Endothelial cell of umbilical vein (primary cell): Measurements from ENCODE around the gene USP36. TPM values are rescaled to one million over a fixed set of nuclear protein-coding genes. Genes with fewer than 3 reads are reported as not detected.

Experiments
- BruUV-seq: library from RNA; stranded (reverse); fragments of 400-500 nt; replicated peaks from 2 replicates; lab custom pipeline; 2021; lab: Mats Ljungman, UMichigan
- CTCF ChIA-PET: fragments of 300-600, 350-600 bp; sonication (Branson Sonifier 250); formaldehyde crosslinking; loops from one replicate; lab custom pipeline; 2021; ENCODE audit warnings: antibody characterized with exemption, inconsistent platforms; lab: Charles Lee
- POLR2A ChIA-PET: fragments of 300-600, 350-600 bp; sonication (Branson Sonifier 250); formaldehyde crosslinking; loops from one replicate; lab custom pipeline; 2021; ENCODE audit warnings: antibody characterized with exemption, inconsistent platforms; lab: Charles Lee
- DNase-seq: peaks from one replicate; pipeline ENCODE4 v3.0.0-alpha.2; 2011; ENCODE audit warnings: low read depth, low spot score
- FAIRE-seq: peaks from 2 replicates; lab custom pipeline; 2011; peaks lifted over from hg19 to GRCh38; lab: Jason Lieb, UNC
- H2AFZ ChIP-seq: 2 replicates; pipeline ENCODE4 v1.6.0; 2012; ENCODE audit warnings: low read depth, low read length, control low read depth, inconsistent platforms
- H3K27ac ChIP-seq: 2 replicates; pipeline ENCODE4 v1.5.1; 2011; ENCODE audit warnings: low read depth, mild to moderate bottlenecking, control low read depth, low read length, moderate library complexity; ENCODE audit not compliant: insufficient read depth
- H3K27me3 ChIP-seq, 2 experiments: 2 replicates each; pipeline versions ENCODE4 v1.6.0 to v1.6.1; 2011; ENCODE audit warnings: low read length in 2 of 2, mixed read lengths in 1 of 2; ENCODE audit not compliant: control insufficient read depth in 2 of 2, insufficient read depth in 2 of 2
- H3K36me3 ChIP-seq, 2 experiments: 2 replicates in 1 of 2; 3 replicates in 1 of 2; pipeline ENCODE4 v1.5.1; 2011; ENCODE audit warnings: low read length in 2 of 2, mild to moderate bottlenecking in 1 of 2, moderate library complexity in 1 of 2; ENCODE audit not compliant: control insufficient read depth in 2 of 2, insufficient read depth in 2 of 2; ENCODE audit errors: extremely low read depth in 1 of 2
- H3K4me1 ChIP-seq: 3 replicates; pipeline ENCODE4 v1.5.1; 2011; ENCODE audit warnings: mild to moderate bottlenecking, low read length; ENCODE audit not compliant: control insufficient read depth, insufficient read depth; ENCODE audit errors: extremely low read depth
- H3K4me2 ChIP-seq: 2 replicates; pipeline ENCODE4 v1.6.1; 2011; ENCODE audit warnings: low read length, control low read depth, mixed read lengths; ENCODE audit not compliant: insufficient read depth
- H3K4me3 ChIP-seq, 3 experiments: fragments of 200-600 bp in 1 of 3; sonication (generic), shearing (Covaris generic) in 1 of 3; replicated peaks in 1 of 3; 2 replicates each; pipeline ENCODE4 v1.5.1; 2011 to 2016; ENCODE audit warnings: control low read depth in 3 of 3, low read length in 3 of 3, mild to moderate bottlenecking in 2 of 3, inconsistent platforms in 1 of 3, low read depth in 1 of 3, moderate library complexity in 1 of 3; ENCODE audit not compliant: insufficient read depth in 1 of 3
- H3K79me2 ChIP-seq: 2 replicates; pipeline ENCODE4 v1.6.0; 2012; ENCODE audit warnings: low read length, inconsistent platforms; ENCODE audit not compliant: control insufficient read depth, insufficient read depth
- H3K9ac ChIP-seq: replicated peaks from 2 replicates; pipeline ENCODE3; 2011; ENCODE audit warnings: low read length, control low read depth; ENCODE audit not compliant: insufficient read depth; ENCODE audit errors: extremely low read depth
- H3K9me1 ChIP-seq: replicated peaks from 3 replicates; pipeline ENCODE4 v1.6.0; 2011; ENCODE audit warnings: mild to moderate bottlenecking, low read length; ENCODE audit not compliant: control insufficient read depth, insufficient read depth; ENCODE audit errors: extremely low read depth
- H3K9me3 ChIP-seq: replicated peaks from 2 replicates; pipeline ENCODE4 v1.5.1; 2012; ENCODE audit warnings: low read length, inconsistent platforms; ENCODE audit not compliant: control insufficient read depth, insufficient read depth
- H4K20me1 ChIP-seq: replicated peaks from 2 replicates; pipeline ENCODE3; 2011; ENCODE audit warnings: mild to moderate bottlenecking, low read length; ENCODE audit not compliant: control insufficient read depth, insufficient read depth; ENCODE audit errors: extremely low read depth
- CTCF ChIP-seq, 2 donors: IDR thresholded peaks; 1 replicate in 1 of 2; 2 replicates in 1 of 2; pipeline ENCODE4 v1.5.1; 2011; ENCODE audit warnings: low read length in 2 of 2, mild to moderate bottlenecking in 2 of 2, moderate library complexity in 2 of 2, control low read depth in 1 of 2, inconsistent platforms in 1 of 2, low read depth in 1 of 2; ENCODE audit not compliant: insufficient read depth in 1 of 2; ENCODE audit errors: extremely low read depth in 1 of 2
- EZH2 ChIP-seq: IDR thresholded peaks from 2 replicates; pipeline ENCODE4 v1.6.1; 2012; ENCODE audit warnings: borderline replicate concordance, low read depth, mild to moderate bottlenecking, moderate library complexity, low read length, inconsistent platforms; ENCODE audit not compliant: severe bottlenecking
- FOS ChIP-seq: IDR thresholded peaks from 2 replicates; pipeline ENCODE4 v1.6.1; 2011; ENCODE audit warnings: mild to moderate bottlenecking, low read length, moderate library complexity, borderline replicate concordance; ENCODE audit not compliant: insufficient read depth
- GATA2 ChIP-seq: IDR thresholded peaks from 2 replicates; pipeline ENCODE4 v1.7.0; 2011; ENCODE audit warnings: low read depth, mild to moderate bottlenecking, moderate library complexity, mixed read lengths, low read length; ENCODE audit not compliant: insufficient read length, insufficient read depth
- JUN ChIP-seq: IDR thresholded peaks from 2 replicates; pipeline ENCODE4 v1.6.1; 2011; ENCODE audit warnings: borderline replicate concordance, low read depth; ENCODE audit not compliant: insufficient read length, insufficient read depth
- MAX ChIP-seq: IDR thresholded peaks from 2 replicates; pipeline ENCODE4 v1.6.1; 2011; ENCODE audit not compliant: insufficient read depth, insufficient read length
- MYC ChIP-seq: IDR thresholded peaks from one replicate; pipeline ENCODE4 v1.6.1; 2011; ENCODE audit warnings: mild to moderate bottlenecking, low read depth, low read length
- POLR2A ChIP-seq: IDR thresholded peaks from 2 replicates; pipeline ENCODE4 v1.6.1; 2012; ENCODE audit warnings: low read depth, mild to moderate bottlenecking, control low read depth, low read length
- POLR2AphosphoS5 ChIP-seq: IDR thresholded peaks from 2 replicates; pipeline ENCODE4 v1.6.1; 2012; ENCODE audit warnings: low read depth, mild to moderate bottlenecking, control low read depth, low read length, moderate library complexity; ENCODE audit not compliant: insufficient read depth
- dilution Hi-C: fragments of 300-500 bp; cut with MboI; formaldehyde crosslinking; loops from one replicate; pipeline ENCODE4 v1.15.0; 2019; ENCODE audit warnings: low sequenced_read_pairs; ENCODE audit not compliant: extremely low pct_ligation_motif_present
- intact Hi-C: fragments of 100-400 bp; cut with micrococcal nuclease; formaldehyde crosslinking; loops from one replicate; pipeline ENCODE4 v1.10.0; 2022
- polyA plus RNA-seq, 4 experiments: library from polyadenylated mRNA; depleted of rRNA in 3 of 4; stranded (reverse) in 3 of 4; unstranded in 1 of 4; fragments of >200 nt; gene quantifications; 2 replicates each; pipeline versions ENCODE4 v1.2.1 to v1.2.3, GENCODE V29; 2011 to 2012; ENCODE audit warnings: missing spikeins in 1 of 4
- total RNA-seq: library from RNA; stranded (reverse); gene quantifications from 2 replicates; pipeline ENCODE4 v1.2.3, GENCODE V29; 2021

The USP36 gene
- total and polyA plus RNA-seq, 2 donors (not counting 3 experiments of a cell fraction or from before 2014, with no cell fraction given), result 29.8 to 46.6 TPM

- dilution Hi-C loops (no loop called here), intact Hi-C loops (no loop called here)
- Histone ChIP-seq H3K79me2 (peaks cover 15% of the 10 kb centered on the region), H3K27me3 (no peaks in the 10 kb centered on the region), H3K9me1 (no peaks in the 10 kb centered on the region), H2AFZ (no peak overlapping the region), H3K9me3 (no peaks in the 10 kb centered on the region), H4K20me1 (no peaks in the 10 kb centered on the region), H3K36me3 (no peaks in the 10 kb centered on the region), H3K9ac (no peak overlapping the region), H3K4me3 (no peak overlapping the region), H3K4me2 (no peak overlapping the region), H3K4me1 (peaks cover 33% of the 10 kb centered on the region), H3K27ac (no peak overlapping the region)
- BruUV-seq, result no TSS peak
- POLR2A ChIA-PET, result no interaction called here
- DNase-seq (no peak), FAIRE-seq (no peak)
- CTCF ChIA-PET, result no interaction called here
- TF ChIP-seq MYC (no peak), POLR2AphosphoS5 (no peak), CTCF (IDR thresholded peaks at IDR 0.05; ENCODE audit: extremely low read depth in 1 of 2, insufficient read depth in 1 of 2, low read depth in 1 of 2, low read length in 2 of 2) (no peak), POLR2A (no peak), JUN (no peak), FOS (no peak), EZH2 (no peak), MAX (no peak), GATA2 (no peak)
Measured at GRCh38 chr17:78764871-78765270, 75.7 kb downstream of the USP36 start.
